Fibroblast of villous mesenchyme (primary cell): ENCODE results near the gene FSCN2. TPM values are rescaled to one million over a fixed set of nuclear protein-coding genes. Genes with fewer than 3 reads are reported as not detected.

ENCODE experiments used
- DNase-seq: peaks from one replicate; pipeline ENCODE4 v3.0.0-alpha.2; 2010; ENCODE audit warnings: low read depth
- H3K4me3 ChIP-seq: 2 replicates; pipeline ENCODE4 v1.5.1; 2011; ENCODE audit warnings: low read depth, mild to moderate bottlenecking, low read length
- CTCF ChIP-seq: IDR thresholded peaks from 2 replicates; pipeline ENCODE4 v1.5.1; 2012; ENCODE audit warnings: low read depth, mild to moderate bottlenecking, low read length; ENCODE audit not compliant: insufficient read depth
- total RNA-seq: library from RNA; depleted of rRNA; stranded (reverse); fragments of >200 nt; gene quantifications from 2 replicates; pipeline ENCODE4 v1.2.3, GENCODE V29; 2012

Gene FSCN2
- total RNA-seq, 1 donor: 1.7 TPM

- no peak overlapping the region for H3K4me3 ChIP-seq
- no peak for DNase-seq
- no peak for TF ChIP-seq CTCF
Observed at GRCh38 chr17:81537856-81538555, 9.8 kb downstream of the FSCN2 start.

GRCh38 chr17:81538651-81539570 is 10.7 kb downstream of the FSCN2 start:
- TF ChIP-seq CTCF: no peak
- no peak for DNase-seq
- no peak overlapping the region for H3K4me3 ChIP-seq

GRCh38 chr17:81539571-81539900 is 11.4 kb downstream of the FSCN2 start:
- no peak for TF ChIP-seq CTCF
- no peak for DNase-seq
- no peak overlapping the region for H3K4me3 ChIP-seq

GRCh38 chr17:81539961-81540675 is 11.9 kb downstream of the FSCN2 start:
- TF ChIP-seq CTCF: no peak
- DNase-seq: no peak
- no peak overlapping the region for H3K4me3 ChIP-seq

GRCh38 chr17:81540676-81541027 is 12.5 kb downstream of the FSCN2 start:
- DNase-seq: no peak
- no peak overlapping the region for H3K4me3 ChIP-seq
- no peak for TF ChIP-seq CTCF

GRCh38 chr17:81541123-81541522 is 12.9 kb downstream of the FSCN2 start:
- TF ChIP-seq CTCF: no peak
- DNase-seq: no peak
- H3K4me3 ChIP-seq: no peak overlapping the region
